Testis (tissue), 3 donors: Measurements from ENCODE around the gene CCDC40. TPM values are rescaled to one million over a fixed set of nuclear protein-coding genes. Genes with fewer than 3 reads are reported as not detected.

Experiments
- DNase-seq: peaks from one replicate; pipeline ENCODE4 v3.0.0-alpha.2; 2019
- H3K27ac ChIP-seq, 2 donors: fragments of 200-600 bp; sonication (generic); one replicate each; pipeline ENCODE4 v1.5.1; 2019
- H3K27me3 ChIP-seq: fragments of 200-600 bp; sonication (generic); one replicate; pipeline ENCODE4 v1.5.1; 2019
- H3K36me3 ChIP-seq: fragments of 200-600 bp; sonication (generic); one replicate; pipeline ENCODE4 v1.5.1; 2017; ENCODE audit warnings: low read depth; ENCODE audit errors: missing control alignments
- H3K4me1 ChIP-seq: fragments of 200-600 bp; sonication (generic); one replicate; pipeline ENCODE4 v1.5.1; 2019
- H3K4me3 ChIP-seq, 2 donors: fragments of 200-600 bp; sonication (generic); one replicate each; pipeline ENCODE4 v1.5.1; 2017 to 2019
- H3K9me3 ChIP-seq: fragments of 200-600 bp; sonication (generic); one replicate; pipeline ENCODE4 v1.5.1; 2017
- CTCF ChIP-seq, 3 experiments: fragments of 450-650 bp in 2 of 3; fragments of 200-600 bp in 1 of 3; sonication (generic) in 1 of 3; IDR thresholded peaks; one replicate each; pipeline ENCODE4 v1.5.1; 2016 to 2019; ENCODE audit warnings: antibody characterized with exemption in 3 of 3, mild to moderate bottlenecking in 2 of 3, moderate library complexity in 1 of 3
- POLR2A ChIP-seq: fragments of 450-650 bp; IDR thresholded peaks from one replicate; pipeline ENCODE4 v1.6.1; 2017; ENCODE audit warnings: antibody characterized with exemption, mild to moderate bottlenecking, moderate library complexity
- WGBS, 2 donors: methylation state at CpG; one replicate each; pipeline ENCODE4 v1.1.5; 2018; 5-methylcytosine and 5-hydroxymethylcytosine counted together
- intact Hi-C: fragments of 100-400 bp; cut with DNase I; formaldehyde crosslinking; loops from one replicate; pipeline ENCODE4 v1.15.1; 2023; ENCODE audit warnings: low total_unique reads
- polyA plus RNA-seq: library from polyadenylated mRNA; stranded (reverse); fragments of 350-450 nt; fragmentation: Illumina TruSeq; extraction: RNeasy Lipid Tissue Mini Kit (QIAGEN cat#74804); gene quantifications from one replicate; pipeline ENCODE4 v1.2.3, GENCODE V29; 2014; ENCODE audit warnings: low read depth, low replicate concordance; ENCODE audit not compliant: insufficient read depth
- total RNA-seq, 2 donors: library from RNA; depleted of rRNA; stranded (reverse); fragments of >200 nt; gene quantifications; one replicate each; pipeline ENCODE4 v1.2.3, GENCODE V29; 2016

The CCDC40 gene
- total and polyA plus RNA-seq, 3 donors from 2014 or later, result 26.7 to 43.6 (median 38.6) TPM

DNA sequence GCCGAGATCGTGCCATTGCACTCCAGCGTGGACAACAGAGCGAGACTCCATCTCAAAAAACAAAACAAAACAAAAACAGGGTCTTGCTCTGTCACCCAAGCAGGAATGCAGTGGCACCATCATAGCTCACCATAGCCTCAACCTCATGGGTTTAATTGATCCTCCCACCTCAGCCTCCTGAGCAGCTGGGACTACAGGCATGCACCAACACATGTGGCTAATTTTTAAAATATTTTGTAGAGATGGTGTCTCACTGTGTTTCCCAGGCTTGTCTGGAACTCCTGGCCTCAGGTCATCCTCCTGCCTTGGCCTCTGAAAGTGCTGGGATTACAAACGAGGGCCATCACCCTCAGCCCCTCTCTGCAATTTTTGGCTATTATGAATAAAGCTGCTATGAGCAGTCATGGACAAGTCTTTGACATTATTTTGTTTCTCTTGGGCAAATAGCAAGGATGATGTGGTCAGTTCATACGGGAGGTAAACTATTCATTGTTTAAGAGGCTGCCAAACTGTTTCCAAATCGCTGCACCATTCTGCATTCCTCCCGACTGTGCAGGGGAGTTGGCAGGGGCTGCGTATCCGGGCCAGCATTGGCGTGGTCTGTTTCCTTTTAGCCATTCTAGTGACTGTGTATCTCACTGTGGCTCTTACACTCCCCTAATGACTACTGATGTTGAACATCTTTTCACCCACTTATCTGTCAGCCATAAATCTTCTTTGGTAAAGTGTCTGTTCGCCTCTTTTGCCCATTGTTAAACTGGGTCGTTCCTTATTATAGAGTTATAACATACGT lies 89.4 kb downstream of the CCDC40 start:
- no peak overlapping the region for H3K4me3 ChIP-seq
- intact Hi-C loops, result no loop called here
- TF ChIP-seq CTCF (IDR thresholded peaks at IDR 0.05), result no peak
- no peak for TF ChIP-seq POLR2A
- H3K36me3 ChIP-seq, result no peaks in the 10 kb centered on the region
- no peaks in the 10 kb centered on the region for H3K27me3 ChIP-seq
- DNase-seq, result peak; percentile 1
- 62 to 63% methylated on average over 14 of the region's 14 CpGs for WGBS, 2 donors
- H3K27ac ChIP-seq, result no peak overlapping the region
- no peaks in the 10 kb centered on the region for H3K9me3 ChIP-seq
- H3K4me1 ChIP-seq, result no peaks in the 10 kb centered on the region

GRCh38 chr17:80126449-80126715 lies 89.9 kb downstream of the CCDC40 start:
- intact Hi-C loops, result no loop called here
- no peak for DNase-seq
- H3K4me3 ChIP-seq, result no peak overlapping the region
- H3K27me3 ChIP-seq, result no peaks in the 10 kb centered on the region
- H3K36me3 ChIP-seq, result no peaks in the 10 kb centered on the region
- no peak overlapping the region for H3K27ac ChIP-seq
- TF ChIP-seq POLR2A (no peak), CTCF (IDR thresholded peaks at IDR 0.05) (no peak)
- 75 to 80% methylated on average over 3 of the region's 3 CpGs for WGBS, 2 donors
- H3K9me3 ChIP-seq, result no peaks in the 10 kb centered on the region
- H3K4me1 ChIP-seq, result no peaks in the 10 kb centered on the region

GRCh38 chr17:80129006-80129565 lies 92.6 kb downstream of the CCDC40 start:
- Histone ChIP-seq H3K27ac (no peak overlapping the region), H3K4me1 (no peaks in the 10 kb centered on the region), H3K27me3 (no peaks in the 10 kb centered on the region), H3K36me3 (no peaks in the 10 kb centered on the region), H3K4me3 (no peak overlapping the region), H3K9me3 (no peaks in the 10 kb centered on the region)
- WGBS, 2 donors, result 51 to 60% methylated on average over 4 of the region's 4 CpGs
- intact Hi-C loops, result no loop called here
- TF ChIP-seq POLR2A (no peak), CTCF (IDR thresholded peaks at IDR 0.05) (no peak)
- DNase-seq, result no peak

- intact Hi-C loops, result no loop called here
- no peaks in the 10 kb centered on the region for H3K9me3 ChIP-seq
- H3K36me3 ChIP-seq, result no peaks in the 10 kb centered on the region
- 78% methylated on average over 3 of the region's 3 CpGs for WGBS, 2 donors
- TF ChIP-seq POLR2A, result no peak
- no peak for TF ChIP-seq CTCF (IDR thresholded peaks at IDR 0.05)
- DNase-seq, result no peak
- H3K27ac ChIP-seq, result no peak overlapping the region
- no peaks in the 10 kb centered on the region for H3K27me3 ChIP-seq
- H3K4me3 ChIP-seq, result no peak overlapping the region
- no peaks in the 10 kb centered on the region for H3K4me1 ChIP-seq
Observed at GRCh38 chr17:80130992-80131391, 94.5 kb downstream of the CCDC40 start.
